HG02973 (cell line): ENCODE measurements around the gene GPR61.

Experiments used
- ATAC-seq: cut with Tn5 transposase; IDR thresholded peaks from one replicate; pipeline ENCODE4 v1.9.1; 2021; ENCODE audit warnings: moderate library complexity; ENCODE audit not compliant: unreplicated experiment

The GPR61 gene

GRCh38 chr1:109564194-109564878, 24.7 kb downstream of the GPR61 start:
- no peak for ATAC-seq

- no peak for ATAC-seq
These were observed 25.6 kb downstream of the GPR61 start for GRCh38 chr1:109565241-109565640.

- no peak for ATAC-seq
These were observed 27.3 kb downstream of the GPR61 start for GRCh38 chr1:109566982-109567381.

GRCh38 chr1:109567877-109568672, 28.4 kb downstream of the GPR61 start:
- no peak for ATAC-seq

- ATAC-seq: no peak
These were observed 29.7 kb downstream of the GPR61 start for GRCh38 chr1:109569323-109569722.

GRCh38 chr1:109570414-109570813, 30.7 kb downstream of the GPR61 start:
- ATAC-seq: no peak

- no peak for ATAC-seq
These were observed 34.1 kb downstream of the GPR61 start for GRCh38 chr1:109573785-109574184.

- no peak for ATAC-seq
These were observed 39.3 kb downstream of the GPR61 start for GRCh38 chr1:109578947-109579443.

- ATAC-seq: no peak
These were observed 39.8 kb downstream of the GPR61 start for GRCh38 chr1:109579491-109579890.

- no peak for ATAC-seq
These were observed 42.3 kb downstream of the GPR61 start for GRCh38 chr1:109582021-109582420.

GRCh38 chr1:109584766-109585165, 45.1 kb downstream of the GPR61 start:
- ATAC-seq: no peak

GRCh38 chr1:109586055-109586454, 46.4 kb downstream of the GPR61 start:
- ATAC-seq: no peak

GRCh38 chr1:109589177-109589576, 49.5 kb downstream of the GPR61 start:
- no peak for ATAC-seq

- no peak for ATAC-seq
These were observed 50.0 kb downstream of the GPR61 start for GRCh38 chr1:109589679-109590078.

- no peak for ATAC-seq
These were observed 53.2 kb downstream of the GPR61 start for GRCh38 chr1:109592916-109593315.

- no peak for ATAC-seq
These were observed 55.9 kb downstream of the GPR61 start for GRCh38 chr1:109595531-109595930.
